ENCODE results near the gene FBXW12. TPM values are rescaled to one million over a fixed set of nuclear protein-coding genes. Genes with fewer than 3 reads are reported as not detected.
A peak's percentile ranks its signal among the peaks of the same experiment; 100 is the strongest.

The FBXW12 gene
- total RNA-seq, 2 donors from 2014 or later: not detected

GRCh38 chr3:48423241-48423882, 51.3 kb downstream of the FBXW12 start:
- TF ChIP-seq CTCF (IDR thresholded peaks at IDR 0.05): no peak
- Histone ChIP-seq H3K27ac (peak overlapping the region in 1 of 2 donors; percentile 15), H3K4me3 (no peak overlapping the region), H3K4me1 (ENCODE audit: control insufficient read depth in 1 of 2, low read depth in 2 of 2) (peaks cover 34 to 69% of the 10 kb centered on the region in 2 donors), H3K36me3 (peaks cover 36% of the 10 kb centered on the region), H3K27me3 (replicated peaks; ENCODE audit: insufficient read depth) (no peaks in the 10 kb centered on the region), H3K9me3 (no peaks in the 10 kb centered on the region)
- no peak for ATAC-seq (ENCODE audit: insufficient number of reproducible peaks, low FRiP score, low read depth)
- no peak for DNase-seq (ENCODE audit: low spot score)

- Histone ChIP-seq H3K4me1 (ENCODE audit: control insufficient read depth in 1 of 2, low read depth in 2 of 2) (peaks cover 35 to 69% of the 10 kb centered on the region in 2 donors), H3K4me3 (no peak overlapping the region), H3K27ac (peak overlapping the region in 1 of 2 donors; percentile 15), H3K36me3 (peaks cover 28% of the 10 kb centered on the region), H3K9me3 (no peaks in the 10 kb centered on the region), H3K27me3 (replicated peaks; ENCODE audit: insufficient read depth) (no peaks in the 10 kb centered on the region)
- ATAC-seq (ENCODE audit: insufficient number of reproducible peaks, low FRiP score, low read depth) (no peak), DNase-seq (ENCODE audit: low spot score) (no peak)
- no peak for TF ChIP-seq CTCF (IDR thresholded peaks at IDR 0.05)
Measured at GRCh38 chr3:48423883-48424695, 52.1 kb downstream of the FBXW12 start.

- H3K27me3 ChIP-seq (replicated peaks; ENCODE audit: insufficient read depth): no peaks in the 10 kb centered on the region
- no peaks in the 10 kb centered on the region for H3K9me3 ChIP-seq
- peak overlapping the region; percentile 93 to 96 for H3K27ac ChIP-seq
- DNase-seq (ENCODE audit: low spot score): no peak
- TF ChIP-seq CTCF (IDR thresholded peaks at IDR 0.05): no peak
- no peak for ATAC-seq (ENCODE audit: insufficient number of reproducible peaks, low FRiP score, low read depth)
- H3K4me1 ChIP-seq (ENCODE audit: control insufficient read depth in 1 of 2, low read depth in 2 of 2): peaks cover 37 to 76% of the 10 kb centered on the region in 2 donors
- H3K4me3 ChIP-seq: peak overlapping the region; percentile 88
- peaks cover 19% of the 10 kb centered on the region for H3K36me3 ChIP-seq
Measured at GRCh38 chr3:48425281-48425812, 53.3 kb downstream of the FBXW12 start.

- TF ChIP-seq CTCF (IDR thresholded peaks at IDR 0.05): no peak
- peak overlapping the region; percentile 88 for H3K4me3 ChIP-seq
- DNase-seq (ENCODE audit: low spot score) (no peak), ATAC-seq (ENCODE audit: insufficient number of reproducible peaks, low FRiP score, low read depth) (no peak)
- H3K4me1 ChIP-seq (ENCODE audit: control insufficient read depth in 1 of 2, low read depth in 2 of 2): peaks cover 40 to 81% of the 10 kb centered on the region in 2 donors
- H3K36me3 ChIP-seq: peaks cover 8% of the 10 kb centered on the region
- H3K9me3 ChIP-seq: no peaks in the 10 kb centered on the region
- H3K27me3 ChIP-seq (replicated peaks; ENCODE audit: insufficient read depth): no peaks in the 10 kb centered on the region
- H3K27ac ChIP-seq: peak overlapping the region; percentile 93 to 96
Measured at GRCh38 chr3:48426401-48426909, 54.4 kb downstream of the FBXW12 start.

Measured in thoracic aorta (tissue), 2 donors.